ENCODE data around the gene ACACB.

ACACB gene

DNA sequence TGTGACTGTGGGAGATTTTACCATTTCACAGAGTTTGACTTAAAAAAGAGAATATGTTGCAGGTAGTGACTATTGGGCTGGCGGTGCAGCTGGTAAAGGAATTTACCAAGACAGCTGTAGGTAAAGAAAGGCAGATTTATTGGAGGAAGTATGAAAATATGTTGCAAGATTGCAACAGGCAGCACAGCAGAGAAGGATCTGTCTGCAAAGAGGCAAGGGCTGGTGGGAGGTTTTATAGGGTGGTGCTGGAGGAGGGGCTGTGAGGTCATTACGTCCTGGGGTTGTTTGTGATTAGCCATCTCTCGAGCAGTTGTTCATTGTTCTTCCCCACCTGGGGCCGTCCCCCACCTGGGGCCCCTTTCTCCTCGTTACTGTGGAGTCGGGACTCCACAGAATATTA lies 62.1 kb downstream of the ACACB start:
- DNase-seq (ENCODE audit: low read depth), result no peak
- no peak overlapping the region for H3K4me3 ChIP-seq (ENCODE audit: low read depth, low read length)
- TF ChIP-seq CTCF (IDR thresholded peaks at IDR 0.05; ENCODE audit: insufficient read depth, low read depth, low read length, missing control alignments), result no peak

DNA sequence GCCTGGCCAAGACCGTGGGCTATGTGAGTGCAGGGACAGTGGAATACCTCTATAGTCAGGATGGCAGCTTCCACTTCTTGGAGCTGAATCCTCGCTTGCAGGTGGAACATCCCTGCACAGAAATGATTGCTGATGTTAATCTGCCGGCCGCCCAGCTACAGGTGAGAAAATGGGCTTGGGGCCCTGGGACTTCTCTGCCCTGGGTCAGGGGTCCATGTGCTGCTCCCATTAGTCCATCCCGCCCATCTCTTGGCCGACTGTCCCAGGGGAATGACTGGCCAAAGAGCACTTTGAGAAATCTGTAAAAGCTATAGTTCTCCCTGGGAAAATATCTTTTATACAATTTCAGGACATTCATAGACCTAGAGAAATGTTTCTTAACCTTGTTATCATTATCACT lies 63.5 kb downstream of the ACACB start:
- no peak for DNase-seq (ENCODE audit: low read depth)
- no peak overlapping the region for H3K4me3 ChIP-seq (ENCODE audit: low read depth, low read length)
- no peak for TF ChIP-seq CTCF (IDR thresholded peaks at IDR 0.05; ENCODE audit: insufficient read depth, low read depth, low read length, missing control alignments)

- no peak for DNase-seq (ENCODE audit: low read depth)
- TF ChIP-seq CTCF (IDR thresholded peaks at IDR 0.05; ENCODE audit: insufficient read depth, low read depth, low read length, missing control alignments), result no peak
- H3K4me3 ChIP-seq (ENCODE audit: low read depth, low read length), result no peak overlapping the region
Observed at GRCh38 chr12:109182041-109182839, 65.9 kb downstream of the ACACB start.

DNA sequence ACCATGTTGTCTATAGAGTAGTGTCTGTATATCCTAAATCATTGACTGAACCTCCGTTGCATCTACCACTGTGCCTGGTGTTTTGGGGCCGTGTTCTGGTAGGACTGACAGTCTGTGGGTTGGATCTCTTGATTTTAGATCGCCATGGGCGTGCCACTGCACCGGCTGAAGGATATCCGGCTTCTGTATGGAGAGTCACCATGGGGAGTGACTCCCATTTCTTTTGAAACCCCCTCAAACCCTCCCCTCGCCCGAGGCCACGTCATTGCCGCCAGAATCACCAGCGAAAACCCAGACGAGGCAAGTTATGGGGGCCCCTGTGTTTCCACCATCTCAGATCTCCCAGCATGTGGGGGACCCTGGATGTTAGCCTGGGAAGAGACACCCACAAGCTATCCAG lies 69.1 kb downstream of the ACACB start:
- H3K4me3 ChIP-seq (ENCODE audit: low read depth, low read length), result no peak overlapping the region
- no peak for DNase-seq (ENCODE audit: low read depth)
- no peak for TF ChIP-seq CTCF (IDR thresholded peaks at IDR 0.05; ENCODE audit: insufficient read depth, low read depth, low read length, missing control alignments)

- H3K4me3 ChIP-seq (ENCODE audit: low read depth, low read length), result no peak overlapping the region
- TF ChIP-seq CTCF (IDR thresholded peaks at IDR 0.05; ENCODE audit: insufficient read depth, low read depth, low read length, missing control alignments), result no peak
- no peak for DNase-seq (ENCODE audit: low read depth)
Observed at GRCh38 chr12:109186993-109187653, 70.7 kb downstream of the ACACB start.

GRCh38 chr12:109188108-109188712 lies 71.8 kb downstream of the ACACB start:
- TF ChIP-seq CTCF (IDR thresholded peaks at IDR 0.05; ENCODE audit: insufficient read depth, low read depth, low read length, missing control alignments), result no peak
- no peak for DNase-seq (ENCODE audit: low read depth)
- no peak overlapping the region for H3K4me3 ChIP-seq (ENCODE audit: low read depth, low read length)
